Caki2 (cell line): ENCODE results near the gene SLITRK1. TPM values are rescaled to one million over a fixed set of nuclear protein-coding genes. Genes with fewer than 3 reads are reported as not detected.
A peak's percentile ranks its signal among the peaks of the same experiment; 100 is the strongest.

ENCODE experiments used
- DNase-seq: peaks from one replicate; pipeline ENCODE4 v3.0.0-alpha.2; 2015; ENCODE audit warnings: low read depth
- in situ Hi-C: cut with HindIII; loops from 2 replicates; pipeline ENCODE4 v1.10.0; 2016; ENCODE audit warnings: low sequenced_read_pairs, low pct_unique_long_range_greater_than_20kb, mixed read lengths
- total RNA-seq: library from RNA; depleted of rRNA; stranded (reverse); fragments of >200 nt; shearing (Covaris generic); gene quantifications from 2 replicates; pipeline ENCODE4 v1.2.3, GENCODE V29; 2014; ENCODE audit warnings: low replicate concordance

SLITRK1 gene
- total RNA-seq, 1 experiment from 2014 or later = not detected

DNA sequence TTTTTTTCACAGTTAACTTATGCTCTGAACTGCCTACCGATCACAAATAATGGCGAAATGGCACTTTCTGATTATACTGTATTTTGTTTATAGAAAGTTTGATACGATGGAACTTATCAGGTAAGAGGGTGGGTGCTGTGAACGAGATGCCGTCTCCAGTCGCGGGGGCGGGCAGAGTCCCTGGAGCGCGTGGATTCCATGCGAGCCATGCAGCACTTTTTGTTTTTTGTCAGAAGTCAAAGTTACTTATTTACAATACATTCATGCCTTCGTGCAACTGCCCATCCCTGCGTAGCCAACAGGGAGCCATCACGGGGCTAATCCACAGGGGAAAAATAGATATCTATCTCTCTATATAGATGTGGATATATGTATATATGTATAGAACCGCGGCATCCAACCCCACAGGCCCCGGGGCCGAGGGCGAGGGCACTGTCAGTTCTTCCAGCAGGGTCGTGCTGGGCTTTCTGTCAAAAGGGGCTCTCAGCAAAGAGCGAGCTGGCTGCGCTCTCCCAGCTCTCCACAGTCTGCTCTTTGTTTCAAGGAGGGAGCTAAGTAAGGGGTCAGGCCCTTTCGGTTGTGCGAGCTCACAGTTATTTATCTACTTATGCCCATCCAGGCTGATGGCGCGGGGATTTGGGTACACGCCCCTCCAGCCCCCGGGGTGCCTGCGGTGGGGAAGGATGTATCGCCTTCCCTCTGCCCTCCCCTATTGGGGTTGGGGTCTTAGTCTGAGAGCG, 3.4 kb downstream of the SLITRK1 start:
- DNase-seq = no peak
- in situ Hi-C loops = no loop called here

DNA sequence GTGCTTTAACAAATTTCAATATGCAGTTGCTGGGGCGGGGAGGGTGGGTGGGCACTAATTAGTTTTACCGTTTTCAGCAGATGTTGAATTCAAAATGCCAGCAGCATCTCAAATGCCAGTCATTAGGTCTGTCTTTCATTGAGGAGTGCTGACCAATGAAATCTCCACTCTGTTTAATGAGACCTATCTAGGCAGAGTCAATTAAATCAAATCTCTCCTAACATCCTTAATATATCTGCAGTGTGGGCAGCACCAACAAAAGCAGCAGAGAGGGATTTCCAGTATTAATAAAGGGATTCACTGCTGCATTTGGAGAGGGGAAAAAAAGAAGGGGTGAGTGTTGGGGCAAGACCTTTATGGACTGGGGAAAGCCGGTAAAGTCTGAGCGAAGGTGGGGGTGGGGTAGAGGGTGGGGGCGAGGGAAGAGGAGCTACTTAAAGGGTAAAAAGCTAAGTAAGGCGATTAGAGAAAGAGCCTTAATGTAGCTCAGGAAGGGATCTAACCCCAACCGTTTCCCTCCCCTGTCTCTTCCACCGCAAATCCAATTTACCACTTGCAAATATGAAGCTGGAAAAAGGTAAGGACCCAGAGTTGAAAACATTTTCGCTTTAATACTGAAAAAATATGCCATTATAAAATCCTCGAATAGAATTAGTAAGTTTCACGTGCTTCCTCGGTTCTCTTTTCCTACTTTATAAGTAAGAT, 4.5 kb downstream of the SLITRK1 start:
- DNase-seq = no peak
- in situ Hi-C loops = no loop called here

DNA sequence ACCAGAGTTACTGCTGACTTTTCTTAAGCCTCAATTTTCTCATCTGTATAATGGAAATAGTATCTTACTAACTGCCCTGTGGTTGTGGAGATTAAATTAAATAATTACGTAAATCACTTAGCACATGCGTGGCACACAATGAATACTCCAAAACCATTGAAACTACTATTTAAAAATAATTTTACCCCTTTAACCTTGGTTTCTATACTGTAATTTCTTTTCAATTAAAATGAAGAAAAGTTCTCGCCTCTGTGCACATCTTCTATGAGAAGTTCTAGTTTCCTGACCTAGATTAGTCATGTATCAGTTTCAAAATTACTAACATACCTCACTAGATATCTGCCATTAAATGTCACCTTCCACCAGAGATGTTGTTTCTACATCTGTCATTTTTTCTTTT, 5.7 kb downstream of the SLITRK1 start:
- in situ Hi-C loops = no loop called here
- DNase-seq = no peak

DNA sequence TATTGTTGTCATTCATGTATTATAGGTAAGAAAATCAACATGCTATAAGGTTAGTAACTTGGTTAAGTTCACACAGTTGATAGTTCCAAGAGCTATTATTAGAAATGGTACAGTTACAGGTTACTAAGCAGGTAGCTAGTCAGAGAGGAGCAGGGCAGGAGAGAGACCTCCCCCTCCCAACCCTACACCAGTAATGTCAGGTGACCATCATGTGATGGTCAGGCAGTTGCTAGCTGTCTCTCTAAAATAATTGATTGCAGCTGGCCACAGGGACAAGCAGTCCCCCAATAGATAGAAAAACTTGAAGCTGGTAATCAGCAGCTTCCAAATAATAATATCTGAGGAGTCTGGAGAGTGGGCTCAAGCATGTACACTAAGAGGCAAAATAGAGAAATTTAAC, 14.6 kb downstream of the SLITRK1 start:
- DNase-seq = no peak
- in situ Hi-C loops = no loop called here

DNA sequence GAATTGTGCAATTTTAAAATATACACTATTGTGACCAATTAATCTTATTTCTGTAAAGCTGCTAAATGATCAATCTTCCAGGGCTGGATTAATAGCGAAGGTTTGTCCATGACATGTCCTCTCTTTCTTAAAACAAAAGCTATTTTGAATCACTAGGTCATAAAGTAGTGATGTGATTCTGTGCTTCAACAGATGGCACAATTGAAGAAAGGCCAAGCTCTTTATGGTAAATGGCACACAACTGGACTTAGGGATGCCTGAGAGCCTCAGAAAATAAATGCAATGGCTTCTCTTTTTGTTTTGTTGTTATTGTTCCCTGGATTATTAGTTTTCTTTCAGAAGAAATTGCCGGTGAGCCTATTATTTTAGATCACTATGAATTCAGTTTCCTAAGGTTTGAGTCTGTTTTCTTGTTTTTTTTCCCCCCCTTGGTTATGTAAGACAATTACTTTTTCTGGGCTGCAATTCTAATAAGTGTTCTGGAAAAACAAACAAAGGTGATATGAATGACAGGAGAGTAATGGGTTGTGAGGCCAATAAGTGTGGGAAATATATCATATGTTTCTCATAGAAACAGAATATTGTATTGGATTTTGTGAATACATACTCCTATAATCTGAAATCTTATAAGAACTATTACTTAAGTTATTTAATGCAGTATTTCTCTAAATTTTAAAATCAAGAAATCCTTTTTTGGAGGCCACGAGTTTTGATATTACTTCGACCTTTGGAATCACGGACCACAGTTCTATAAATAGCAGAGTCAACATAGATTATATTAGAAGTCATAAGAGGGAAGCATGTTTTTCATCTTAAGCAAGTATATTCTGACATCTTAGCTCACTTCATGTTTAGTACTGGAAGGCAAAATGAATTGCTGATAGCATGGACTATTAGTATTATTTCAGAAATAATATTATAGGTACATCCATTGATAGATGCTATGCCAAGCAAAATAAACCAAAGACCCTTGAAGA, 16.8 kb downstream of the SLITRK1 start:
- DNase-seq = no peak
- in situ Hi-C loops = no loop called here

DNA sequence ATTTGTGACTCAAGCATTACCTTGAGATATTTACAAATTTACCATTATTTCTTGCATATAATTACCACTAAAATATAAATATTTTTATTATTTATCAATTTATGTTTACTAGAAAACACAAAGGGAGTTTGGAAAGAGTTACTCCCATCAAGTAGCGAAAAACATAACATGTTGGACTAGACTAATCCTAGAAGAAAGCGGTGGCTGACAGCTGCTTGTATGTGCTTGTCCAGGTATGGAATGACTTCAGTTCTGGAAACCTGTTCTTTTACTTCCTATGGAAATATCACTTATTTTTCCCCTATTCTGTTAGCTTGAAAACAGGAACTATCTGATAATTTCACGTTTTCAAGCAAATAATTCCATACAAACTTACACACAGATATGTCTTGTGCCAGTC, 28.5 kb downstream of the SLITRK1 start:
- in situ Hi-C loops = no loop called here
- DNase-seq = no peak

DNA sequence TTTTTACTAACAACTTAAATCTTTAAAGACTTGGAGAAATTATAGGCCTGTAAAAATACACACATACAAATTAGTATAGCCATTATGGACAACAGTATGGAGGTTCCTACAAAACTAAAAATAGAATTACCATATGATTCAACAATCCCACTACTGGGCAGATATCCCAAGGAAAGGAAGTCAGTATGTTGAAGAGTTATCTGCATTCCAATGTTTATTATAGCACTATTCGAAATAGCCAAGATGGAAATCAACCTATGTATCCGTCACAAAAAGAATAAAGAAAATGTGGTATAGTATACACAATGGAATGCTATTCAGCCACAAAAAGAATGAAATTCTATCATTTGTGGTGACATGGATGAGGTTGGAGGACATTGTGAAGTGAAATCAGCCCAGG, 37.2 kb downstream of the SLITRK1 start:
- no peak for DNase-seq
- in situ Hi-C loops = no loop called here

DNA sequence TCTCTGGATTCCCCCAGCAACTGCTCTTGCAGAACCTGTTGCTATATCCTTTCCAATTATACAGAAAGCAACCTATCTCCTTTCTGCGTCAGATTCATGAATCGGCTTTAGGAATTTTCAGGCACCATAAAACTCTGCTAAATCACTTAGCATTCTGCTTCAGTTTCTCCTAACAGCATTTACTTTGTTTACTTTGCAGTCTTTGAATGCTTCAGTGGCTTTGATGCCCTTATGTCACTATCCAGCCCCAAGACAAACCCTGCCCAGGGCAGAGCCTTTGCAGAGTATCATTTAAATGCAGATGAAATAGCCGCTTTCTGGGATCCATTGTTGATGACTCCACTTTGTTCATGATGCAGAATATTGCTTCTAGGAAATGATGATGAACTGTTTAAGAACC, 43.1 kb downstream of the SLITRK1 start:
- in situ Hi-C loops = no loop called here
- DNase-seq = peak; percentile 62

DNA sequence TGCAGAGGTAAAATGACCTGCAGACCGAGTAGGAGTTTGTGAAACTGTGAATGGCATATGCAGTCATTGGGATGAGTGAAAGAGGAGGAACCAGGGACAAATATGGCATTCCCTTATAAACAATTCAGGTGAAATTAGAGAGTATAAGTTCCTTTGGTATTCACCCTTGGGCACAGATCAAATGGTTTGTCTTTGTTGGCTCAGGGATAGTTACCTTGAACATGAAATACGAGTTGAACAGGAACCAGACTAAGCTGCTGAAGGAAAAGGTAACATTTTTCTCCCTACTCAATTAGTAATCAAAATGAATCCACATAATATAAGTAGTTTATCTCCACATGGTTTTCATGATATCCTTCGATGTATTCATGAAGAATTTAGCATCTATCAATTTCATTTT, 50.5 kb downstream of the SLITRK1 start:
- in situ Hi-C loops = no loop called here
- DNase-seq = no peak

DNA sequence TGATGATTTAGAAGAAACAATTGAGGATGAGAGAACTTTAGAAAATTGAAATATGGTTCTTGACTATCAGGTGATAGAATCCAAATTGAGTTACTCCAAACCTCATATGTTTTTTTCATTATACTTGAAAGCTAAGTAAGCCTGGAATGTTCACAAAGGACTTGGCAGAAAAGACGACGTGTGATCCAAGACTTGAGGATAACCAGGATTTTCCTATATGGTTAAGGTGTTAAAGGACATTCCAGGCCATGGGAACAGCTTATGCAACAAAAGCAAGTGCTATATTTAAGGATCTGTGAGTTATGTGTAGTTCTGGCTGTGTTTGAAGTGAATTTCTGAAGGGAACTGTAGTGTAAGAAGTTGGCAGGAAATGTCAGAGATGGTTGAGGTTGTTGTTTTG, 52.5 kb downstream of the SLITRK1 start:
- in situ Hi-C loops = no loop called here
- no peak for DNase-seq

DNA sequence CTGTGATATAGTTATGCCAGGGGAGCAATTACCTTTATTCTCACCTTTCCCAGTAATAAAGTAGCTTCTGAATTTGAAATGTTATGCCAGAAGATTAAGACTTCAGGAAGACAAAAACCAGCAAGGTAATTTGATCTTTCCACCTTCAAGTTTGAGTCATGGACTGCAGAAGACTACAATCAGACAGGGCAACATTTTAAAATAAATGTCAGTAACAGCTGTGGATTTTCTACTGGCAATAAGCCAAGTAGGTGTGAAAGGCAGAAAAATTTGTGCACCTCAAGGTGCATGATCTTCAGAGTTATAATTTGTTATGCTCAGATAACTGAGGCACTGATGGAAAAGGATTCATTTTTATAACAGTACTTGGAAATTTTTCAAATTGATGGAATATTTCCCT, 54.9 kb downstream of the SLITRK1 start:
- no peak for DNase-seq
- in situ Hi-C loops = no loop called here
